Fibroblast of lung (primary cell): ENCODE data around the gene LUC7L3.

Experiments
- EZH2 ChIP-seq: IDR thresholded peaks from 2 replicates; pipeline ENCODE4 v1.5.1; 2012; ENCODE audit warnings: low read length, control low read depth, mild to moderate bottlenecking; ENCODE audit errors: missing control alignments
- TF ChIP-seq, protein P1 (sequence below), 2 donors: IDR thresholded peaks in 1 of 2; conservative IDR thresholded peaks in 1 of 2; 1 replicate in 1 of 2; 2 replicates in 1 of 2; pipeline ENCODE4 v1.5.1; 2011 to 2012; ENCODE audit warnings: low read length in 2 of 2, control low read depth in 1 of 2, inconsistent platforms in 1 of 2, low read depth in 1 of 2, mild to moderate bottlenecking in 1 of 2

DNA sequence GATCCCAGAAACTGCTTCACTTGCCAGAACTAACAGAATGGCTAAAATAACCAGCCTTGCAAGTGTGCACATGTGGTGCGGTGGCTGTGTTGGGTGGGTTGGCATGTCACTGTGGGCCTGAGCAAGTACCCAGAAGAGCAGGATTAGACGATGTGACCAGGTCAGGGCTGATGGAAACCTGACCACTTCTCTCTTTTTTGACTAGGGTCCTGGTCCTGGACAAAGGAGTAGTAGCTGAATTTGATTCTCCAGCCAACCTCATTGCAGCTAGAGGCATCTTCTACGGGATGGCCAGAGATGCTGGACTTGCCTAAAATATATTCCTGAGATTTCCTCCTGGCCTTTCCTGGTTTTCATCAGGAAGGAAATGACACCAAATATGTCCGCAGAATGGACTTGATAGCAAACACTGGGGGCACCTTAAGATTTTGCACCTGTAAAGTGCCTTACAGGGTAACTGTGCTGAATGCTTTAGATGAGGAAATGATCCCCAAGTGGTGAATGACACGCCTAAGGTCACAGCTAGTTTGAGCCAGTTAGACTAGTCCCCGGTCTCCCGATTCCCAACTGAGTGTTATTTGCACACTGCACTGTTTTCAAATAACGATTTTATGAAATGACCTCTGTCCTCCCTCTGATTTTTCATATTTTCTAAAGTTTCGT, 28.4 kb upstream of the LUC7L3 start:
- no peak for TF ChIP-seq EZH2
- TF ChIP-seq, protein P1, sequence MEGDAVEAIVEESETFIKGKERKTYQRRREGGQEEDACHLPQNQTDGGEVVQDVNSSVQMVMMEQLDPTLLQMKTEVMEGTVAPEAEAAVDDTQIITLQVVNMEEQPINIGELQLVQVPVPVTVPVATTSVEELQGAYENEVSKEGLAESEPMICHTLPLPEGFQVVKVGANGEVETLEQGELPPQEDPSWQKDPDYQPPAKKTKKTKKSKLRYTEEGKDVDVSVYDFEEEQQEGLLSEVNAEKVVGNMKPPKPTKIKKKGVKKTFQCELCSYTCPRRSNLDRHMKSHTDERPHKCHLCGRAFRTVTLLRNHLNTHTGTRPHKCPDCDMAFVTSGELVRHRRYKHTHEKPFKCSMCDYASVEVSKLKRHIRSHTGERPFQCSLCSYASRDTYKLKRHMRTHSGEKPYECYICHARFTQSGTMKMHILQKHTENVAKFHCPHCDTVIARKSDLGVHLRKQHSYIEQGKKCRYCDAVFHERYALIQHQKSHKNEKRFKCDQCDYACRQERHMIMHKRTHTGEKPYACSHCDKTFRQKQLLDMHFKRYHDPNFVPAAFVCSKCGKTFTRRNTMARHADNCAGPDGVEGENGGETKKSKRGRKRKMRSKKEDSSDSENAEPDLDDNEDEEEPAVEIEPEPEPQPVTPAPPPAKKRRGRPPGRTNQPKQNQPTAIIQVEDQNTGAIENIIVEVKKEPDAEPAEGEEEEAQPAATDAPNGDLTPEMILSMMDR (conservative IDR thresholded peaks at IDR 0.05 in 1 of 2, IDR thresholded peaks at IDR 0.05 in 1 of 2; ENCODE audit: low read depth in 1 of 2, low read length in 2 of 2) = no peak
